Stomach (tissue), 9 donors: ENCODE measurements around the gene DNAJC16. TPM values are rescaled to one million over a fixed set of nuclear protein-coding genes. Genes with fewer than 3 reads are reported as not detected.

Experiments used
- DNase-seq, 2 donors: peaks; one replicate each; pipeline versions ENCODE4 v3.0.0 to v3.0.0-alpha.2; 2013 to 2019
- H3K27ac ChIP-seq, 5 donors: fragments of 200-600 bp in 4 of 5; sonication (generic) in 4 of 5; one replicate each; pipeline ENCODE4 v1.5.1; 2013 to 2019; ENCODE audit warnings: mild to moderate bottlenecking in 1 of 5, moderate library complexity in 1 of 5
- H3K27me3 ChIP-seq, 3 donors: fragments of 200-600 bp; sonication (generic); one replicate each; pipeline ENCODE4 v1.5.1; 2017 to 2019; ENCODE audit warnings: mixed run types in 1 of 3
- H3K36me3 ChIP-seq, 4 donors: fragments of 200-600 bp; sonication (generic); 1 replicate in 3 of 4; 2 replicates in 1 of 4; pipeline ENCODE4 v1.5.1; 2016 to 2019
- H3K4me1 ChIP-seq, 4 donors: fragments of 200-600 bp; sonication (generic); one replicate each; pipeline ENCODE4 v1.5.1; 2016 to 2019
- H3K4me3 ChIP-seq, 4 donors: fragments of 200-600 bp; sonication (generic) in 3 of 4; one replicate each; pipeline ENCODE4 v1.5.1; 2016 to 2019; ENCODE audit warnings: mild to moderate bottlenecking in 1 of 4
- H3K9me3 ChIP-seq, 4 donors: fragments of 200-600 bp; sonication (generic); one replicate each; pipeline ENCODE4 v1.5.1; 2016 to 2019
- CTCF ChIP-seq, 7 experiments: fragments of 450-650 bp in 4 of 7; fragments of 200-600 bp in 3 of 7; sonication (generic) in 3 of 7; IDR thresholded peaks; one replicate each; pipeline ENCODE4 v1.5.1; 2016 to 2019; ENCODE audit warnings: antibody characterized with exemption in 7 of 7, control low read depth in 2 of 7, mild to moderate bottlenecking in 1 of 7
- EP300 ChIP-seq: sonication (generic); formaldehyde crosslinking; IDR thresholded peaks from one replicate; pipeline ENCODE4 v1.6.1; 2017; ENCODE audit warnings: antibody characterized with exemption
- POLR2A ChIP-seq, 4 donors: fragments of 450-650 bp; IDR thresholded peaks; one replicate each; pipeline ENCODE4 v1.6.1; 2016; ENCODE audit warnings: antibody characterized with exemption in 4 of 4, control low read depth in 2 of 4, mild to moderate bottlenecking in 1 of 4, moderate library complexity in 1 of 4
- POLR2AphosphoS5 ChIP-seq, 3 donors: sonication (generic); formaldehyde crosslinking; IDR thresholded peaks; one replicate each; pipeline ENCODE4 v1.6.1; 2016; ENCODE audit warnings: antibody characterized with exemption in 3 of 3
- WGBS, 5 donors: extraction: QIAGEN DNeasy Blood & Tissue Kit in 3 of 5; methylation state at CpG; one replicate each; pipeline versions ENCODE4 v1.1.5 to v1.1.7; 2013 to 2018; 5-methylcytosine and 5-hydroxymethylcytosine counted together
- intact Hi-C: fragments of 100-400 bp; cut with DNase I; formaldehyde crosslinking; loops from one replicate; pipeline ENCODE4 v1.15.1; 2023; ENCODE audit warnings: low total_unique reads
- polyA plus RNA-seq, 3 donors: library from polyadenylated mRNA; stranded (reverse); fragments of 200-250 nt; gene quantifications; one replicate each; pipeline ENCODE4 v1.2.3, GENCODE V29; 2013
- total RNA-seq, 5 donors: library from RNA; depleted of rRNA; stranded (reverse); fragments of >200 nt; gene quantifications; one replicate each; pipeline versions ENCODE4 v1.1.0 to v1.2.3, GENCODE V29; 2014 to 2016
- donor health status: healthy with polysubstance abuse.
- donor health status: Bipolar disorder and iron deficiency.
- donor health status: healthy.

DNAJC16 gene
- total and polyA plus RNA-seq, 8 donors = 1.8 to 26.4 (median 8.9) TPM

- no peak for TF ChIP-seq CTCF (IDR thresholded peaks at IDR 0.05)
- TF ChIP-seq POLR2AphosphoS5 (IDR thresholded peaks at IDR 0.05) = peak in 1 of 3 donors; percentile 61
- peaks cover 0 to 12% (median 4%) of the 10 kb centered on the region in 4 donors for H3K36me3 ChIP-seq
- intact Hi-C loops = no loop called here
- H3K4me1 ChIP-seq = peaks cover 30 to 51% (median 44%) of the 10 kb centered on the region in 4 donors
- DNase-seq = peak in 1 of 2 donors; percentile 55
- no peaks in the 10 kb centered on the region for H3K27me3 ChIP-seq
- 2 to 3% (median 3%) methylated on average over 38 to 40 of the region's 40 CpGs for WGBS, 5 donors
- H3K9me3 ChIP-seq = no peaks in the 10 kb centered on the region
- peak overlapping the region; percentile 69 to 94 (median 80) for H3K4me3 ChIP-seq
- peak overlapping the region; percentile 97 to 99 (median 98) for H3K27ac ChIP-seq
Observed at GRCh38 chr1:15525050-15526020, 1.3 kb upstream of the DNAJC16 start.

- H3K9me3 ChIP-seq = no peaks in the 10 kb centered on the region
- TF ChIP-seq EP300 (no peak), CTCF (IDR thresholded peaks at IDR 0.05) (no peak), POLR2AphosphoS5 (IDR thresholded peaks at IDR 0.05) (no peak), POLR2A (IDR thresholded peaks at IDR 0.05) (no peak)
- peak overlapping the region; percentile 44 to 99 (median 97) for H3K27ac ChIP-seq
- peaks cover 30 to 51% (median 43%) of the 10 kb centered on the region in 4 donors for H3K4me1 ChIP-seq
- peaks cover 0 to 19% (median 11%) of the 10 kb centered on the region in 4 donors for H3K36me3 ChIP-seq
- intact Hi-C loops = no loop called here
- peak overlapping the region; percentile 78 to 94 (median 82) for H3K4me3 ChIP-seq
- H3K27me3 ChIP-seq = no peaks in the 10 kb centered on the region
- 3 to 11% (median 6%) methylated on average over 9 of the region's 9 CpGs for WGBS, 5 donors
- no peak for DNase-seq
Observed at GRCh38 chr1:15526021-15526489, 593 bp upstream of the DNAJC16 start.

DNA sequence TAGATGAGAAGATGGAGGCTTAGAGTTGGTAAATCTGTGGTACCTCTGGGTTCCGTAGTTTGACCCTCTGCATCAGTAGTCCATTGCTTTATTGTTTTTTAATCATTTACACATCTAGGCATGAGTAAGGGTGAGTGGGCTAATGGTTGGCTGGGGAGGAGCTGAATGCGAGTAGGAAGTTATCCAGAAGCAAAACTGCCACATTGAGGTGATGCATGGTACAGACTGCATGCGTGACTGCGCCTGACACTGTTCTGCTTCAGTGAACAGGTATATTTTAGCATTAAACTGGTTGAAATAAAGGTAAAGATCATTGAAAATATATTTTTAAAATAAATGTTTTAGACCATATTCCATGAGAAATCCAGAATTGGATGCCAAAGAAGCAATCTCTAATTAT is 4.4 kb downstream of the DNAJC16 start:
- Histone ChIP-seq H3K4me1 (peaks cover 10 to 24% (median 20%) of the 10 kb centered on the region in 4 donors), H3K27me3 (no peaks in the 10 kb centered on the region), H3K4me3 (no peak overlapping the region), H3K9me3 (no peaks in the 10 kb centered on the region), H3K27ac (no peak overlapping the region), H3K36me3 (peaks cover 0 to 45% (median 39%) of the 10 kb centered on the region in 4 donors)
- intact Hi-C loops = no loop called here
- TF ChIP-seq POLR2AphosphoS5 (IDR thresholded peaks at IDR 0.05) (no peak), POLR2A (IDR thresholded peaks at IDR 0.05) (no peak), CTCF (IDR thresholded peaks at IDR 0.05) (no peak), EP300 (no peak)
- no peak for DNase-seq
- 91 to 98% (median 94%) methylated on average over 4 of the region's 4 CpGs for WGBS, 5 donors

DNA sequence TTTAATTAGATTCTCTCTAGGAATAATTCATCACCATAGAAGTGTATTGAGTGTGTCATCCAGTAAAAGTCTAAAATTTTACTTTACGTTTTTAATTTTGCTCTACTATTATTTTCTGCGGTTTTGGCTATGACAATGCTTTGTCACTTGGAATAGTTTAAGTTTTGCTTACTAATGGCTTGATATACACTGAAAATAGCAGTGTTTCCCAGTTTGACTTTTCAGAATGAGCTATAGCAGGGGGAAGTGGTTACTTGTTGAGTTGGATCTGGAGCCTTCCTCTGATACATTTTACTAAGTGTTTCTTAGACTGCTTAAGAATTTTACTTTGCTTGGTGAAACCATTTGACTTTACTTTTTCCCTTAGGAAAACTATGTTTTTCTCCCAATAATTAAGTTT is 5.0 kb downstream of the DNAJC16 start:
- Histone ChIP-seq H3K27me3 (no peaks in the 10 kb centered on the region), H3K9me3 (no peaks in the 10 kb centered on the region), H3K27ac (no peak overlapping the region), H3K4me1 (peaks cover 8 to 20% (median 16%) of the 10 kb centered on the region in 4 donors), H3K36me3 (peaks cover 3 to 51% (median 45%) of the 10 kb centered on the region in 4 donors), H3K4me3 (no peak overlapping the region)
- intact Hi-C loops = no loop called here
- TF ChIP-seq POLR2A (IDR thresholded peaks at IDR 0.05) (no peak), POLR2AphosphoS5 (IDR thresholded peaks at IDR 0.05) (no peak), CTCF (IDR thresholded peaks at IDR 0.05) (no peak), EP300 (no peak)
- DNase-seq = no peak
- 65 to 86% (median 78%) methylated on average over 2 of the region's 2 CpGs for WGBS, 5 donors
